CD14-positive monocyte (primary cell): ENCODE measurements around the gene RPE. TPM values are rescaled to one million over a fixed set of nuclear protein-coding genes. Genes with fewer than 3 reads are reported as not detected.

Experiments used
- DNase-seq, 3 donors: peaks; one replicate each; pipeline ENCODE4 v3.0.0-alpha.2; 2011 to 2022
- H2AFZ ChIP-seq: 2 replicates; pipeline ENCODE4 v1.6.0; 2012; ENCODE audit warnings: mild to moderate bottlenecking, low read depth, low read length, inconsistent platforms; ENCODE audit not compliant: insufficient read depth, poor library complexity, severe bottlenecking
- H3K27ac ChIP-seq, 2 donors: 1 replicate in 1 of 2; 2 replicates in 1 of 2; pipeline ENCODE4 v1.5.1; 2012 to 2013; ENCODE audit warnings: low read length in 2 of 2, control low read depth in 1 of 2, inconsistent platforms in 1 of 2, low read depth in 1 of 2, mild to moderate bottlenecking in 1 of 2
- H3K27me3 ChIP-seq, 2 donors: one replicate each; pipeline versions ENCODE4 v1.6.0 to v1.6.1; 2011 to 2013; ENCODE audit warnings: low read length in 2 of 2; ENCODE audit not compliant: control insufficient read depth in 2 of 2, insufficient read depth in 2 of 2
- H3K36me3 ChIP-seq, 2 donors: replicated peaks in 1 of 2; 1 replicate in 1 of 2; 2 replicates in 1 of 2; pipeline versions ENCODE4 v1.5.1 to v1.6.1; 2012 to 2013; ENCODE audit warnings: low read length in 2 of 2, control low read depth in 1 of 2, inconsistent platforms in 1 of 2, mild to moderate bottlenecking in 1 of 2; ENCODE audit not compliant: insufficient read depth in 2 of 2, control insufficient read depth in 1 of 2
- H3K4me1 ChIP-seq, 2 donors: 1 replicate in 1 of 2; 2 replicates in 1 of 2; pipeline versions ENCODE4 v1.5.1 to v1.6.1; 2012 to 2013; ENCODE audit warnings: low read length in 2 of 2, control low read depth in 1 of 2, inconsistent platforms in 1 of 2, mild to moderate bottlenecking in 1 of 2, moderate library complexity in 1 of 2; ENCODE audit not compliant: insufficient read depth in 2 of 2, control insufficient read depth in 1 of 2
- H3K4me2 ChIP-seq: replicated peaks from 2 replicates; pipeline ENCODE3; 2012; ENCODE audit warnings: low read length, moderate library complexity, mild to moderate bottlenecking; ENCODE audit not compliant: poor library complexity, severe bottlenecking; ENCODE audit errors: extremely low read depth
- H3K4me3 ChIP-seq, 3 experiments: fragments of 200-600 bp in 1 of 3; sonication (generic) in 1 of 3; replicated peaks in 1 of 3; 1 replicate in 2 of 3; 2 replicates in 1 of 3; pipeline ENCODE4 v1.5.1; 2011 to 2013; ENCODE audit warnings: low read length in 3 of 3, mild to moderate bottlenecking in 3 of 3, control low read depth in 2 of 3, low read depth in 2 of 3, inconsistent platforms in 1 of 3, moderate library complexity in 1 of 3
- H3K79me2 ChIP-seq: 2 replicates; pipeline ENCODE4 v1.6.0; 2012; ENCODE audit warnings: mild to moderate bottlenecking, control low read depth, inconsistent platforms, low read length, moderate library complexity; ENCODE audit not compliant: insufficient read depth
- H3K9ac ChIP-seq: 2 replicates; pipeline ENCODE4 v1.6.0; 2017; ENCODE audit warnings: low read length, mild to moderate bottlenecking; ENCODE audit not compliant: insufficient read depth, poor library complexity, severe bottlenecking
- H3K9me3 ChIP-seq, 2 donors: replicated peaks in 1 of 2; 1 replicate in 1 of 2; 2 replicates in 1 of 2; pipeline versions ENCODE4 v1.5.1 to v1.6.1; 2012 to 2013; ENCODE audit warnings: low read length in 2 of 2, control low read depth in 1 of 2; ENCODE audit not compliant: control insufficient read depth in 1 of 2, insufficient read depth in 1 of 2
- H4K20me1 ChIP-seq: 2 replicates; pipeline ENCODE4 v1.6.0; 2012; ENCODE audit warnings: mild to moderate bottlenecking, low read length, control low read depth, moderate library complexity; ENCODE audit not compliant: insufficient read depth
- H3K27ac Mint-ChIP-seq, 7 donors: one replicate each; pipeline ENCODE4 v1.8.0; 2020; ENCODE audit warnings: mild to moderate bottlenecking in 7 of 7, mixed read lengths in 7 of 7, moderate library complexity in 6 of 7, inconsistent platforms in 2 of 7
- H3K27me3 Mint-ChIP-seq, 3 donors: one replicate each; pipeline ENCODE4 v1.8.0; 2021 to 2022; ENCODE audit warnings: low read depth in 3 of 3, mild to moderate bottlenecking in 3 of 3, mixed read lengths in 3 of 3, moderate library complexity in 3 of 3, inconsistent platforms in 1 of 3
- H3K36me3 Mint-ChIP-seq, 2 donors: one replicate each; pipeline ENCODE4 v1.8.0; 2020; ENCODE audit warnings: mixed read lengths in 2 of 2, inconsistent platforms in 1 of 2, mild to moderate bottlenecking in 1 of 2
- H3K4me1 Mint-ChIP-seq: one replicate; pipeline ENCODE4 v1.8.0; 2020; ENCODE audit warnings: mild to moderate bottlenecking, mixed read lengths
- H3K4me3 Mint-ChIP-seq, 2 donors: one replicate each; pipeline ENCODE4 v1.8.0; 2020; ENCODE audit warnings: mild to moderate bottlenecking in 2 of 2, mixed read lengths in 2 of 2, moderate library complexity in 1 of 2
- H3K9me3 Mint-ChIP-seq, 7 donors: one replicate each; pipeline ENCODE4 v1.8.0; 2020 to 2022; ENCODE audit warnings: mixed read lengths in 7 of 7, mild to moderate bottlenecking in 6 of 7, moderate library complexity in 6 of 7, inconsistent platforms in 2 of 7
- WGBS: methylation state at CpG from one replicate; pipeline ENCODE4 v1.1.5; 2013; ENCODE audit warnings: missing lambda C conversion rate; ENCODE audit not compliant: insufficient coverage; 5-methylcytosine and 5-hydroxymethylcytosine counted together
- intact Hi-C, 2 donors: fragments of 100-400 bp; cut with micrococcal nuclease; formaldehyde crosslinking; loops; one replicate each; pipeline versions ENCODE4 v1.15.0 to v1.15.1; 2023
- polyA plus RNA-seq, 3 donors: library from polyadenylated mRNA; depleted of rRNA in 1 of 3; unstranded in 2 of 3; stranded (reverse) in 1 of 3; fragments of 300-500 nt in 2 of 3; fragments of >200 nt in 1 of 3; fragmentation: Illumina TruSeq in 2 of 3; gene quantifications; 1 replicate in 2 of 3; 2 replicates in 1 of 3; pipeline ENCODE4 v1.2.3, GENCODE V29; 2012 to 2021
- TF ChIP-seq, protein P1 (sequence below): fragments of 200-600 bp; IDR thresholded peaks from one replicate; pipeline ENCODE4 v1.8.0; 2022; ENCODE audit warnings: antibody characterized with exemption, mild to moderate bottlenecking

RPE gene
- polyA plus RNA-seq, 3 donors: 32.3 to 38.1 (median 33.8) TPM

DNA sequence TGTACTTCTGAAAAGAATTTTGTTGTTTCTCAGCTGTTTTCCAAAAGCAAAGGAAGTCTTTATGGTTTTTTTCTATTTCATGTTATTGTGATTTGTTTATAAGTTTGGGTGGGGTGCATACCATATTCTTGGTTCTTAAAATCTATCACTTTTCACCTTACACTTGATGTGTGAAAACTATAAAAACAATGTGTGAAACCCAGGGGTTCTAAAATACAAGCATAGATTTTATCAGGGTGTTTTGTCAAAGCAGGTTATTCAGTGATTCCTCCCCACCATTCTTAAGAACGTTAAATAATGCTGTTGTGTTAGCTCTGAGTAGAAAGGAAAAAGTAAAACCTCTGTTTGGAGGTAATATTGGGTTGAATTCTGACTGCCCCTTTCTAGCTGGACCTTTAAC, 17.7 kb downstream of the RPE start:
- Mint-ChIP-seq H3K9me3 (no peaks in the 10 kb centered on the region), H3K27me3 (no peaks in the 10 kb centered on the region), H3K4me1 (no peaks in the 10 kb centered on the region), H3K36me3 (peaks cover 83 to 89% of the 10 kb centered on the region in 2 donors), H3K27ac (no peak overlapping the region), H3K4me3 (no peak overlapping the region)
- DNase-seq: no peak
- no peak overlapping the region for H3K4me3 ChIP-seq
- H3K27me3 ChIP-seq: no peaks in the 10 kb centered on the region
- WGBS: no CpG with 5 or more reads among the region's 1 CpG
- H3K9me3 ChIP-seq: no peaks in the 10 kb centered on the region
- H2AFZ ChIP-seq: no peak overlapping the region
- H3K9ac ChIP-seq: no peak overlapping the region
- H4K20me1 ChIP-seq: peaks cover 18% of the 10 kb centered on the region
- H3K36me3 ChIP-seq: peaks cover 97 to 99% of the 10 kb centered on the region in 2 donors
- H3K4me1 ChIP-seq: no peaks in the 10 kb centered on the region
- no peak overlapping the region for H3K27ac ChIP-seq
- H3K4me2 ChIP-seq: no peak overlapping the region
- intact Hi-C loops: no loop called here
- H3K79me2 ChIP-seq: peaks cover 21% of the 10 kb centered on the region
- TF ChIP-seq, protein P1, sequence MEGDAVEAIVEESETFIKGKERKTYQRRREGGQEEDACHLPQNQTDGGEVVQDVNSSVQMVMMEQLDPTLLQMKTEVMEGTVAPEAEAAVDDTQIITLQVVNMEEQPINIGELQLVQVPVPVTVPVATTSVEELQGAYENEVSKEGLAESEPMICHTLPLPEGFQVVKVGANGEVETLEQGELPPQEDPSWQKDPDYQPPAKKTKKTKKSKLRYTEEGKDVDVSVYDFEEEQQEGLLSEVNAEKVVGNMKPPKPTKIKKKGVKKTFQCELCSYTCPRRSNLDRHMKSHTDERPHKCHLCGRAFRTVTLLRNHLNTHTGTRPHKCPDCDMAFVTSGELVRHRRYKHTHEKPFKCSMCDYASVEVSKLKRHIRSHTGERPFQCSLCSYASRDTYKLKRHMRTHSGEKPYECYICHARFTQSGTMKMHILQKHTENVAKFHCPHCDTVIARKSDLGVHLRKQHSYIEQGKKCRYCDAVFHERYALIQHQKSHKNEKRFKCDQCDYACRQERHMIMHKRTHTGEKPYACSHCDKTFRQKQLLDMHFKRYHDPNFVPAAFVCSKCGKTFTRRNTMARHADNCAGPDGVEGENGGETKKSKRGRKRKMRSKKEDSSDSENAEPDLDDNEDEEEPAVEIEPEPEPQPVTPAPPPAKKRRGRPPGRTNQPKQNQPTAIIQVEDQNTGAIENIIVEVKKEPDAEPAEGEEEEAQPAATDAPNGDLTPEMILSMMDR: no peak

DNA sequence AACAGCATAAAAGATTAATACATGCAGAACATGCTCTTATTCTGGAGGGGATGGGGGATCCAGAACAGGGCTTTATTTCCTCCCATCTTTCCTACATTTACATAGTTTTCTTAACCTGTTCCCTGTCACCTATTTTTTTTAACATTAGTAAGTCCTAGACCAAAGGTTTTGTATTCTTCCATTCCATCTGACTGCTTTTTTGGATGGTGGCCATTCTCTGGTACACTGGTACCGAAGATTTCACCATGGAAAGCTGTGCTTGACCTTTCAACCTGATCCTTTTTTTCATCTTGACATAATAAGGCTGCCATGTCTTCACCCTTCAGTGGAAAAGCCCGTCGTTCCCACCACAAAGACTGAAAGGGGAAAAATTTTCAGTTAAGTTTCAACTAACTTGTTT, 20.4 kb downstream of the RPE start:
- H3K4me3 Mint-ChIP-seq: no peak overlapping the region
- no CpG with 5 or more reads among the region's 3 CpGs for WGBS
- H3K27ac Mint-ChIP-seq: no peak overlapping the region
- H3K27me3 ChIP-seq: no peaks in the 10 kb centered on the region
- H3K36me3 Mint-ChIP-seq: peaks cover 71 to 81% of the 10 kb centered on the region in 2 donors
- peaks cover 73 to 99% of the 10 kb centered on the region in 2 donors for H3K36me3 ChIP-seq
- DNase-seq: no peak
- H3K9ac ChIP-seq: no peak overlapping the region
- no peaks in the 10 kb centered on the region for H3K79me2 ChIP-seq
- no peak overlapping the region for H3K27ac ChIP-seq
- H4K20me1 ChIP-seq: peaks cover 5% of the 10 kb centered on the region
- H3K27me3 Mint-ChIP-seq: no peaks in the 10 kb centered on the region
- TF ChIP-seq, protein P1: no peak
- H3K4me2 ChIP-seq: no peak overlapping the region
- H3K4me3 ChIP-seq: no peak overlapping the region
- H3K4me1 Mint-ChIP-seq: no peaks in the 10 kb centered on the region
- no peaks in the 10 kb centered on the region for H3K9me3 ChIP-seq
- H3K4me1 ChIP-seq: no peaks in the 10 kb centered on the region
- intact Hi-C loops: no loop called here
- H3K9me3 Mint-ChIP-seq: no peaks in the 10 kb centered on the region
- no peak overlapping the region for H2AFZ ChIP-seq
